CD4-positive, alpha-beta memory T cell (primary cell): ENCODE measurements around the gene SEMA6A. TPM values are rescaled to one million over a fixed set of nuclear protein-coding genes. Genes with fewer than 3 reads are reported as not detected.
A peak's percentile ranks its signal among the peaks of the same experiment; 100 is the strongest.

Experiments used
- CTCF ChIA-PET: fragments of 350-600 bp; sonication (Branson Sonifier 250); formaldehyde crosslinking; loops from one replicate; lab custom pipeline; 2021; ENCODE audit warnings: inconsistent platforms; ENCODE audit not compliant: partially characterized antibody; lab: Charles Lee
- POLR2A ChIA-PET: fragments of 350-600 bp; sonication (Branson Sonifier 250); formaldehyde crosslinking; loops from one replicate; lab custom pipeline; 2021; ENCODE audit not compliant: partially characterized antibody; lab: Charles Lee
- DNase-seq, 5 donors: peaks; one replicate each; pipeline versions ENCODE4 v3.0.0 to v3.0.0-alpha.2; 2020 to 2022; ENCODE audit warnings: mixed read lengths in 1 of 5
- H3K27ac ChIP-seq: one replicate; pipeline ENCODE4 v1.7.0; 2013; ENCODE audit warnings: low read depth, low read length
- H3K27me3 ChIP-seq: 2 replicates; pipeline ENCODE4 v1.7.0; 2013; ENCODE audit warnings: mild to moderate bottlenecking, low read length, moderate library complexity; ENCODE audit not compliant: insufficient read depth
- H3K36me3 ChIP-seq: 2 replicates; pipeline ENCODE4 v1.7.0; 2013; ENCODE audit warnings: mild to moderate bottlenecking, low read length, moderate library complexity; ENCODE audit not compliant: insufficient read depth
- H3K4me1 ChIP-seq: 2 replicates; pipeline ENCODE4 v1.7.0; 2013; ENCODE audit warnings: mild to moderate bottlenecking, low read length, moderate library complexity; ENCODE audit not compliant: insufficient read depth
- H3K4me3 ChIP-seq, 2 donors: one replicate each; pipeline ENCODE4 v1.7.0; 2013; ENCODE audit warnings: low read length in 2 of 2, mild to moderate bottlenecking in 1 of 2
- H3K9me3 ChIP-seq, 2 donors: one replicate each; pipeline ENCODE4 v1.7.0; 2013; ENCODE audit warnings: low read length in 2 of 2, control low read depth in 1 of 2; ENCODE audit not compliant: control insufficient read depth in 1 of 2
- H3K27ac Mint-ChIP-seq, 7 donors: one replicate each; pipeline ENCODE4 v1.8.0; 2020 to 2021; ENCODE audit warnings: mixed read lengths in 7 of 7, mild to moderate bottlenecking in 6 of 7, inconsistent platforms in 3 of 7, moderate library complexity in 3 of 7
- H3K27me3 Mint-ChIP-seq, 2 donors: one replicate each; pipeline ENCODE4 v1.8.0; 2020 to 2021; ENCODE audit warnings: mixed read lengths in 2 of 2
- H3K36me3 Mint-ChIP-seq, 2 donors: one replicate each; pipeline ENCODE4 v1.8.0; 2020 to 2021; ENCODE audit warnings: mixed read lengths in 2 of 2, inconsistent platforms in 1 of 2, mild to moderate bottlenecking in 1 of 2
- H3K4me1 Mint-ChIP-seq, 4 donors: one replicate each; pipeline ENCODE4 v1.8.0; 2020 to 2021; ENCODE audit warnings: mixed read lengths in 4 of 4, mild to moderate bottlenecking in 1 of 4
- H3K4me3 Mint-ChIP-seq, 8 donors: one replicate each; pipeline ENCODE4 v1.8.0; 2020 to 2021; ENCODE audit warnings: mixed read lengths in 8 of 8, mild to moderate bottlenecking in 7 of 8, moderate library complexity in 6 of 8, inconsistent platforms in 3 of 8
- H3K9me3 Mint-ChIP-seq, 8 donors: one replicate each; pipeline ENCODE4 v1.8.0; 2020 to 2021; ENCODE audit warnings: mixed read lengths in 8 of 8, mild to moderate bottlenecking in 5 of 8, inconsistent platforms in 3 of 8, moderate library complexity in 1 of 8
- intact Hi-C: fragments of 100-400 bp; cut with micrococcal nuclease; formaldehyde crosslinking; loops from one replicate; pipeline ENCODE4 v1.15.1; 2023
- polyA plus RNA-seq, 2 donors: library from polyadenylated mRNA; unstranded; fragments of 300-500 nt; fragmentation: Illumina TruSeq; gene quantifications; one replicate each; pipeline ENCODE4 v1.2.3, GENCODE V29; 2021
- total RNA-seq, 2 experiments: library from RNA; stranded (reverse); gene quantifications; one replicate each; pipeline ENCODE4 v1.2.3, GENCODE V29; 2021

Gene SEMA6A
- total and polyA plus RNA-seq, 4 experiments from 2014 or later: 0.20 to 1.2 TPM; not detected in 2

DNA sequence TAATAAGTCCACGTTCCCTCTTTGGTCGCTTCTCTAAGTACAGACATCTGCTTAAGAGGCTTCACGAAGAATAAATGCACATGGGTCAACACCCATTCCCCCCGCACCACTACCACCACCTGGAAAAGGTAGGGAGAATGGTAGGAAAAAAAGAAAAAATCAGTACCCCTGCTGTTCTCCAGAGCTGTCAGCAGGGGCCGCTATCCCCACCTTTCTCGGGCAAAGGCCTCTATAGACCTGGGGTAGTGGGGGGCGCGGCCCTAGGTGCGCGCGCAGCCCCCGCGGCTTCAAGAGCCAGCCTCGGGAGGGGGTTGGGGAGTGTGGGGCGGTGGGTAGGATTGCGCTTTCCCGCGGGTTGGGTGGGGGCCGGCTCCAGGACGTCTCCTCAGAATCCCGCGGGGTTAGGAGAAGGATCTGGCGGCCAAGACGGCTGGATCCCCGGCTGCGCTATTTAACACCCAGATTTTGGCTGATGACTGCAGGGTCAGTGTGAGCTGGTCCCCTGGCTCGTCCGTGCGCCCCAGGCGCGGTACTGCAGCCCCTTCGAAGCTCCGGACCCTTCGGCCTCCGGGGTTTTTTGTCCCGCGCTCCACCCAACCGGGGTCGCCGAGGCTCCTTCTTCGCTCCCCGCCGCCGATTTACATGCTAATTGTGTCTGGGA, 1.6 kb upstream of the SEMA6A start:
- H3K27ac Mint-ChIP-seq: no peak overlapping the region
- peak in 1 of 5 donors; percentile 3 for DNase-seq
- no peak overlapping the region for H3K4me3 ChIP-seq
- peaks cover 21% of the 10 kb centered on the region for H3K27me3 ChIP-seq
- H3K4me1 Mint-ChIP-seq: peaks cover 0 to 19% (median 15%) of the 10 kb centered on the region in 4 donors
- peak overlapping the region in 4 of 8 donors; percentile 43 to 79 (median 58) for H3K4me3 Mint-ChIP-seq
- H3K9me3 ChIP-seq: no peaks in the 10 kb centered on the region
- intact Hi-C loops: no loop called here
- H3K9me3 Mint-ChIP-seq: peaks cover 0 to 2% (median 0%) of the 10 kb centered on the region in 8 donors
- H3K36me3 ChIP-seq: no peaks in the 10 kb centered on the region
- no peak overlapping the region for H3K27ac ChIP-seq
- H3K36me3 Mint-ChIP-seq: no peaks in the 10 kb centered on the region
- peaks cover 13% of the 10 kb centered on the region for H3K4me1 ChIP-seq
- ChIA-PET CTCF (no interaction called here), POLR2A (no interaction called here)
- H3K27me3 Mint-ChIP-seq: peaks cover 35 to 49% of the 10 kb centered on the region in 2 donors

DNA sequence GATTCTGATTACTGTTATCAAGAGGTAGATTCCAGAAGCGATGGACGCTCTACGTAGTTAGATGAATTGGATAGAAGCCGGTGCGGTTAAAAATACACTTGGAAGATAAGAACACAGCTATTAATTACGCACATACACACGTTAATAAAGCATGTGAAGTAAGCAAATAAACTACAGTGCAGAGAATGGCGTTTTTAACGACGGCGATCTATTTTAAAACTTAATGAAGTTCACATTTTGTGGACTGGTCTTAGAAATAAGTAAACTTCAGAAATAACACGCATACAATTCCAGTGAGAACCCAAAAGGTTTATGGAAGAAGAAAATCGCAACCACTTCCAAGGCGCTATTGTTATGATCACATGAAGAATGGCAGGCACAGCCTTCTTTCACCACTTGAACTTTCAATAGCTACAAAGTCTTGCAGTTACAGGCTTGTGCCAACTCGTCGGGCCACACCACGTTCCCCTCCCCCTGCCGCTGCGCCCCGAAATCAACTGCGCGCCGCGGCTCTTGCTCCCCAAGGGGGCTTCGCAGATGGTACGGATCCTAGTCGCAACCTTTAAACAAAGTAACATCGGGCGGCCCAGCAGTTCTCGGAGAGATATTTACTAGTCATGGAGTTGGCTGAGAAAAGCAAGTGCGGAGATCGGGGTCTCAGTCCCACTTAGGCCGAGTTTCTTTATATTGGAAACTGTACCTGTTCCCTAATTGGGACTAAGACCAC, 866 bp upstream of the SEMA6A start:
- DNase-seq: no peak
- intact Hi-C loops: no loop called here
- H3K4me1 ChIP-seq: peaks cover 13% of the 10 kb centered on the region
- no peaks in the 10 kb centered on the region for H3K36me3 ChIP-seq
- ChIA-PET POLR2A (no interaction called here), CTCF (no interaction called here)
- Mint-ChIP-seq H3K4me1 (peaks cover 0 to 19% (median 15%) of the 10 kb centered on the region in 4 donors), H3K27ac (no peak overlapping the region), H3K9me3 (peaks cover 0 to 2% (median 0%) of the 10 kb centered on the region in 8 donors), H3K27me3 (peaks cover 38 to 44% of the 10 kb centered on the region in 2 donors), H3K4me3 (peak overlapping the region in 7 of 8 donors; percentile 7 to 79 (median 45)), H3K36me3 (no peaks in the 10 kb centered on the region)
- no peaks in the 10 kb centered on the region for H3K9me3 ChIP-seq
- peaks cover 21% of the 10 kb centered on the region for H3K27me3 ChIP-seq
- H3K4me3 ChIP-seq: no peak overlapping the region
- no peak overlapping the region for H3K27ac ChIP-seq

DNA sequence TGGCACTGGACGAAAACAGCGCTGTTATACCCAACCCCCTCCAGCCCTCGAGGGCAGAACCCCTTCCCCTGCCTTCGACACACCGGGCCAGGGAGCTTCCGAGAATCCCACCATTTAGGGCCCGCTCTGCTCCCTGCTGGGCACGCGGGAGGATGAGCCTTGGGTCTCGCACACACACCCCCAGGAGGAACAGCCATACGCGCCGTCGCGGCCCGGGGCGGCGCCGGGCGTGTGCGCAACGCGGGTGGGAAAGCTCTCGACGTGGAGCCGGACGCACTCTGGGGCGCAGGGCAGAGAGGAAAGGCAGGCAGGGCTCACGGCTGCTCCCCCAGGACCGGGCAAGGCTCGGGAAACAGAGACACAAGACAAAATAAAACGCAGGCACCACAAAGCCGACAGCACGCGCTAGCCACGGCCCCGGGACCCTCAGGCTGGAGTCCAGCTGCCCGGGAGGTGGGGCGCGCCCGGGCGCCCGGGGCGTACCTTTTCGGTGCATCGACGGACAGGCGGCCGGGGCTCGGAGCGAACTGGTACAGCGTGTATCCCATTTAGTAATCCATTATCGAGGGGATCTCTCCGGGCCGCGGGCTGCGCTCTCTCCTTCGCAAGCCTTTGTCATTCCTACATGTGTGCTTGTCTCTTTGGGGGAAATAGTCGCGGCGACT, 789 bp downstream of the SEMA6A start:
- Mint-ChIP-seq H3K4me1 (peaks cover 0 to 19% (median 15%) of the 10 kb centered on the region in 4 donors), H3K4me3 (peak overlapping the region; percentile 63 to 86 (median 80)), H3K36me3 (no peaks in the 10 kb centered on the region), H3K27me3 (peaks cover 38 to 39% of the 10 kb centered on the region in 2 donors), H3K9me3 (peaks cover 0 to 2% (median 0%) of the 10 kb centered on the region in 8 donors), H3K27ac (no peak overlapping the region)
- ChIA-PET POLR2A (no interaction called here), CTCF (no interaction called here)
- intact Hi-C loops: no loop called here
- H3K27ac ChIP-seq: no peak overlapping the region
- peaks cover 21% of the 10 kb centered on the region for H3K27me3 ChIP-seq
- H3K36me3 ChIP-seq: no peaks in the 10 kb centered on the region
- DNase-seq: no peak
- peaks cover 13% of the 10 kb centered on the region for H3K4me1 ChIP-seq
- H3K4me3 ChIP-seq: no peak overlapping the region
- H3K9me3 ChIP-seq: no peaks in the 10 kb centered on the region

DNA sequence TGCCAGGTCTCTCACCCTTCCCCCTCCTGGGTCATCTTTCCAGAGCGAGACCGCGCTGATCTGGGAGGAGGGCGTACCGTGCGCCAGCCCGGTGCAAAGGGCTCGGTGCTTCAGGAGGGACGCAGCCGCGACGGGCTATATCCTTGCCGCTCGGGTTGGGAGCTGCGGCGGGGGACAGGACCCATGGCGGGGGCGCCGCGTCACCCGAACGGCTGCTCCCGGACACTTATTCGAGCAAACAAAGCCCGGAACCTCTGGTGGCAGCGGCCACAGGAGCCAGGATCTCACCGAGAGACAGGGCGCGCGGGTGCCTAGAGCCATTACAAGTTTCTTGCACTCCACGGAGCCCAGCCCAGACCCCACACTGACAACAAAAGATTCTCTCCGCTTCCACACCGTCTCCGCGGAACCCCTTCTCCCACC, 1.3 kb downstream of the SEMA6A start:
- no peak for DNase-seq
- intact Hi-C loops: no loop called here

DNA sequence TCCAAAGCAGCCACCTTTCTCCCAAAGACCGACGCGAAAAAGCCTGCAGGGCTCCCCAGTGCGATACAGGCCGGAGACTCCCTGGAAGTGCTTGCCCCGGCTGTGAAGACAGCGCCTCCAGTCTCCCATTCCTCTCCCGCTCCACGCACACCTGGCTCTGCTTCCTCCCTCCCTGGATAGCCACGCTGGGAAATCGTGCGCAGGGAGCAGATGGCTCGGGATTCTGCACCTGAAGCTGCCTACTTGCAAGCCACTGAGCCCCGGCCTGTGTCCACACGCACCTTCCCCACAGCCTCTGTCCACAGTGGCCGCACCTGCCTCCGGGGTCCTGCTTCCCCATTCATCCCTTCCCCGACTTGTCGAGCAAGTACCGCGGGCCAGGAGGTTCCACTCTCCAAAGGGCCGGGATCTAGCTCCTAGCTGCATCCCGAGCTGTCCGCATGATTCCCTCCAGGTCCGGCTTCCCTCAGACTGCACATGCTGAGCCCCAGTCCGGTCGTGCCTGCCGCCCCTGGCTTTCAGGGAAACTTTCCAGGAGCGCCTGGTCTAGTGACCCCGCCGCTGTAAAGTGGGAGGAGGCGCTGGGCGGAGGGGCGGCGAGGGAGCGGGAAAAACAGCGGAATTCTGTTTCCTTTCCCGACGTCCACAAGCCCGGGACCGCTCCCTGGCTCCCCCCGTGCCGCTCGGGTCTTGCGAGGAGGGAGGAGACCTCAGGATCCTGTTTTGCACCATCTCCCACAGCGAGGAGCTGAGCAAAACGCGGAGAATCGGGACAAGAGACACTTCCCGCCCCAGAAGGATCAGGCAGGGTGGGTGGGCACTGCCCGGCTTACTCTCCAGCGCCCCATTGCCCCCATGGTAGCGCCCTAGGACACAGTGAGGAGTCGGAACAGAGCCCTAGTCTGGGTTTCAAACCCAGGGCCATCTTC, 2.0 kb downstream of the SEMA6A start:
- DNase-seq: no peak
- peaks cover 21% of the 10 kb centered on the region for H3K27me3 ChIP-seq
- H3K27ac Mint-ChIP-seq: no peak overlapping the region
- H3K4me3 ChIP-seq: no peak overlapping the region
- no peaks in the 10 kb centered on the region for H3K9me3 ChIP-seq
- no peak overlapping the region for H3K27ac ChIP-seq
- no peaks in the 10 kb centered on the region for H3K36me3 ChIP-seq
- H3K36me3 Mint-ChIP-seq: no peaks in the 10 kb centered on the region
- H3K4me3 Mint-ChIP-seq: no peak overlapping the region
- H3K4me1 Mint-ChIP-seq: peaks cover 0 to 19% (median 14%) of the 10 kb centered on the region in 4 donors
- peaks cover 0 to 2% (median 0%) of the 10 kb centered on the region in 8 donors for H3K9me3 Mint-ChIP-seq
- peaks cover 33 to 35% of the 10 kb centered on the region in 2 donors for H3K27me3 Mint-ChIP-seq
- POLR2A ChIA-PET: no interaction called here
- H3K4me1 ChIP-seq: peaks cover 13% of the 10 kb centered on the region
- intact Hi-C loops: no loop called here
- CTCF ChIA-PET: no interaction called here

More for the DNA sequence above, 1.3 kb downstream of the SEMA6A start:
- Histone ChIP-seq H3K9me3 (no peaks in the 10 kb centered on the region), H3K36me3 (no peaks in the 10 kb centered on the region), H3K4me1 (peaks cover 13% of the 10 kb centered on the region), H3K27me3 (peaks cover 21% of the 10 kb centered on the region), H3K4me3 (no peak overlapping the region), H3K27ac (no peak overlapping the region)
- Mint-ChIP-seq H3K9me3 (peaks cover 0 to 2% (median 0%) of the 10 kb centered on the region in 8 donors), H3K4me3 (peak overlapping the region in 6 of 8 donors; percentile 25 to 61 (median 46)), H3K27ac (no peak overlapping the region), H3K4me1 (peaks cover 0 to 19% (median 14%) of the 10 kb centered on the region in 4 donors), H3K36me3 (no peaks in the 10 kb centered on the region), H3K27me3 (peaks cover 34 to 35% of the 10 kb centered on the region in 2 donors)
- CTCF ChIA-PET: no interaction called here
- POLR2A ChIA-PET: no interaction called here

DNA sequence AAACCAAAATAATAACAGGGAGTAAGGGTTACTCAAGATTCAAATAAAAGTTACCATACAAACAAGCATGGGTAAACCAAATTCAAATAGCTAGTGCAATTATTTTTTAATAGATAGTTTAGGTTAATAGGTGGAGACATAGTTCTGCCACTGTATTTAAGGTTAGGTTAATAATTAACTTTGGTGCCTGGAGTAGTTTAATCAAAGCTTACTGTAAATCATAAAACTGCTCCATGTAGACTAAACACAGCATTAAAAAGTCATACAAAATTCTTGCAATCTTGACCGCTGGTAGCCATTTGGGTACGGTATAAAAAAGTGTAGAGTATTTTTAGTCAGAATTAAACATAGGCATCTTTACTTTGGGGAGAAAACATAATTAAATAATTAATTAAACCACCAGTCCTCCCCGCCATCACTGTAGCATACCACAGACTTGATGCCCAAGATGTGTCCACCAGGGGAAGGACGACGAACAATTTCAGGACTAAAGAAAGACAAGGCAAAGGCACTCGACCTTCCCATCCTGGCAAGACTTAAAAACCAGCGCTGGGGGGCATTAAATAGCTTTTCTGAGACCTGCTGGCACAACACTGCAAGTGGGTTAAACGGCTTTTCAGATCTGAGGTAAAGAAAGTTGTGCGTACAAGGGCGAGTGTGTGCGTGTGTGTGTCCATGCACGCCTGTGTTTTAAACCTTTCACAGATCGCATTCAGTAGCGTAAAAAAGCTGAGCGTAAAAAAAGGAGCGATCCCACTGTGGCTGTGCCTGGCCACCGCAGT, 2.9 kb downstream of the SEMA6A start:
- Mint-ChIP-seq H3K27ac (no peak overlapping the region), H3K4me3 (peak overlapping the region in 1 of 8 donors; percentile 8), H3K4me1 (peaks cover 0 to 19% (median 14%) of the 10 kb centered on the region in 4 donors), H3K36me3 (no peaks in the 10 kb centered on the region), H3K27me3 (peaks cover 33 to 40% of the 10 kb centered on the region in 2 donors), H3K9me3 (peaks cover 0 to 4% (median 0%) of the 10 kb centered on the region in 8 donors)
- Histone ChIP-seq H3K27me3 (peaks cover 21% of the 10 kb centered on the region), H3K9me3 (no peaks in the 10 kb centered on the region), H3K4me3 (no peak overlapping the region), H3K4me1 (peaks cover 13% of the 10 kb centered on the region), H3K27ac (no peak overlapping the region), H3K36me3 (no peaks in the 10 kb centered on the region)
- ChIA-PET CTCF (interaction anchor here (0.6 kb wide), 1 partner anchor 58 kb away, joined by 3 read pairs; no protein-coding TSS in a partner anchor), POLR2A (no interaction called here)
- DNase-seq: no peak
- intact Hi-C loops: no loop called here
